Skeletal muscle tissue (tissue), 4 donors: ENCODE results near the gene OTX1. TPM values are rescaled to one million over a fixed set of nuclear protein-coding genes. Genes with fewer than 3 reads are reported as not detected.
"Not testable (repeated sequence)": the region's sequence is repeated elsewhere in the genome, so short reads cannot be mapped to it uniquely, and the experiment has no call there.

Experiments
- H3K27ac ChIP-seq: one replicate; pipeline ENCODE4 v1.7.0; 2013; ENCODE audit warnings: mild to moderate bottlenecking, low read depth, low read length, inconsistent platforms
- H3K27me3 ChIP-seq, 3 donors: one replicate each; pipeline ENCODE4 v1.7.0; 2013; ENCODE audit warnings: low read length in 3 of 3; ENCODE audit not compliant: control insufficient read depth in 3 of 3, insufficient read depth in 3 of 3
- H3K36me3 ChIP-seq, 3 donors: one replicate each; pipeline ENCODE4 v1.7.0; 2013; ENCODE audit warnings: low read length in 3 of 3; ENCODE audit not compliant: control insufficient read depth in 3 of 3, insufficient read depth in 3 of 3
- H3K4me1 ChIP-seq, 3 donors: one replicate each; pipeline ENCODE4 v1.7.0; 2013; ENCODE audit warnings: low read length in 3 of 3, mild to moderate bottlenecking in 3 of 3; ENCODE audit not compliant: control insufficient read depth in 3 of 3, insufficient read depth in 3 of 3
- H3K4me3 ChIP-seq, 3 donors: one replicate each; pipeline ENCODE4 v1.7.0; 2013; ENCODE audit warnings: low read length in 3 of 3
- H3K9ac ChIP-seq, 3 donors: one replicate each; pipeline ENCODE4 v1.7.0; 2013; ENCODE audit warnings: low read length in 3 of 3, mild to moderate bottlenecking in 3 of 3, moderate library complexity in 2 of 3, low read depth in 1 of 3
- H3K9me3 ChIP-seq, 3 donors: one replicate each; pipeline ENCODE4 v1.7.0; 2013; ENCODE audit warnings: low read length in 3 of 3; ENCODE audit not compliant: control insufficient read depth in 3 of 3
- total RNA-seq: library from RNA; depleted of rRNA; stranded (reverse); fragments of >200 nt; gene quantifications from one replicate; pipeline ENCODE4 v1.2.3, GENCODE V29; 2014
- donor health status: Osteomylitis.

OTX1 gene
- total RNA-seq, 1 donor from 2014 or later, result not detected

DNA sequence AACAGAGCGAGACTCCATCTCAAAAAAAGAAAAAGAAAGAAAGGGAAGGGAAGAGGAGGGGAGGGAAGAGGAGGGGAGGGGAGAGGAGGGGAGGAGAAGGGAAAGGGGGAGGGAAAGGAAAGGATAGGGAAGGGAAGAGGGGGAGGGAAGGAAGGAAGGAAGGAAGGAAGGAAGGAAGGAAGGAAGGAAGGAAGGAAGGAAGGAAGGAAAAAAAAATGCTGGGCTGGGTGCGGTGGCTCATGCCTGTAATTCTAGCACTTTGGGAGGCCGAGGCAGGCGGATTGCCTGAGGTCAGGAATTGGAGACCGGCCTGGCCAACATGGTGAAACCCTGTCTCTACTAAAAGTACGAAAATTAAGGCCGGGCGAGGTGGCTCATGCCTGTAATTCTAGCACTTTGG lies 30.9 kb upstream of the OTX1 start:
- not testable (repeated sequence) for H3K36me3 ChIP-seq, H3K27me3 ChIP-seq, H3K27ac ChIP-seq, H3K9me3 ChIP-seq, H3K9ac ChIP-seq, H3K4me1 ChIP-seq, H3K4me3 ChIP-seq

DNA sequence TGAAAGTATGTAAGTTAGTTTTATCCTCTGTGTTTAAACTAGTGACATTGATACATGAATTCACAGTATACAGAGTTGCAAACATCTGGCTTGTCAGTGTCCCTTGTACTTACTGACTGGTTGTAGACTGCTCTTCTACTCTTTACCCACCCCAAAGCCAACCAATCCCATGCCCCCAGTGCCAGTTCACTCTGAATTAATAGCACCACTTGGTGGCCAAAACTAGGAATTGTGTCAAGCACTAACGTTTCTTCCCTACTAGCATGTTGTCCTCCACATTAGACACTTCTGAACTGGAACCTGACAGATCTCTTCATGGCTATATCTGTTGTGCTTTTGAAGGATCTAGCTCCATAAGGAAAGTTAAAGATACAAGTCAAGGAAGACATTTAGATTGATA lies 27.2 kb upstream of the OTX1 start:
- H3K4me3 ChIP-seq, result no peak overlapping the region
- H3K27ac ChIP-seq, result no peak overlapping the region
- no peaks in the 10 kb centered on the region for H3K27me3 ChIP-seq
- no peaks in the 10 kb centered on the region for H3K4me1 ChIP-seq
- H3K9ac ChIP-seq, result no peak overlapping the region
- H3K9me3 ChIP-seq, result no peaks in the 10 kb centered on the region
- H3K36me3 ChIP-seq, result peaks cover 0 to 7% (median 0%) of the 10 kb centered on the region in 3 donors

DNA sequence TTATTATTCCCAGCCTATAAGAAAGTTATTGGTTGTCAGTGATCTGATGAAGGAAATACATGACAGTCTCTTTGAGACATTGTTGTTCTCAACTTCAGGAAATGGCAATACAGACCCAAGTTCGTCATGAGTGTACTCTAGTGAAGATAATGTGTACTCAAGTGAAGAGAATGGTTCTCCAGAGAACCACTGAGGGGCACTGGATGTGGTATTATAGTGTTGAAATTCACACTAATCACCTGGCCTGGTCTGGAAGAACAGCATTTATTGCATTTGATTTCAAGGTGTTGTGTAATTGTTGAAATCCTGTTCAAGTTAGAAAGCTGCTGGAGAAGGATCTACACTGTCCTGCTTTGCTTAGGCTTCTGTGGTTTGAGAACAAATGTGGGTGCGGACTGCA lies 23.4 kb upstream of the OTX1 start:
- Histone ChIP-seq H3K36me3 (peaks cover 0 to 5% (median 0%) of the 10 kb centered on the region in 3 donors), H3K4me1 (no peaks in the 10 kb centered on the region), H3K27me3 (no peaks in the 10 kb centered on the region), H3K4me3 (no peak overlapping the region), H3K9me3 (no peaks in the 10 kb centered on the region), H3K9ac (no peak overlapping the region), H3K27ac (no peak overlapping the region)

DNA sequence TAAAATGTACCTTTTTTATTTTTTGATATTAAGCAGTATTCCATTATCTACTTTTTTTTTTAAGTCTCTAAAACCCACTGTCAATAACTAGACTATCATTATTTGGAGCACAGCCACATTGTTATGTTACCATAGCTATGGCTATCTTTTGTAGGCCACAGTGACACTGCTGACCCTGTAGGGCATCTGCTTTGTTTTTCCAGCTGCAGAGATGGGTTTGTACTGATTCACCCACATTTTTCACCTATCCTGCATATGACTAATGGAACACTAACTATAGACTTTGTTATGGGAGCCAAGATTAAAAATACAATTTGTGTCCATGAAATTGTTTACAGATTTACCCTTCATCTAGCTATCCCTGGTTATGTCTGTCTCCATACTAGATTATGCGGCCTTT lies 21.6 kb upstream of the OTX1 start:
- no peaks in the 10 kb centered on the region for H3K9me3 ChIP-seq
- no peaks in the 10 kb centered on the region for H3K27me3 ChIP-seq
- H3K4me1 ChIP-seq, result no peaks in the 10 kb centered on the region
- H3K36me3 ChIP-seq, result peaks cover 0 to 3% (median 0%) of the 10 kb centered on the region in 3 donors
- no peak overlapping the region for H3K9ac ChIP-seq
- H3K4me3 ChIP-seq, result no peak overlapping the region
- H3K27ac ChIP-seq, result no peak overlapping the region

DNA sequence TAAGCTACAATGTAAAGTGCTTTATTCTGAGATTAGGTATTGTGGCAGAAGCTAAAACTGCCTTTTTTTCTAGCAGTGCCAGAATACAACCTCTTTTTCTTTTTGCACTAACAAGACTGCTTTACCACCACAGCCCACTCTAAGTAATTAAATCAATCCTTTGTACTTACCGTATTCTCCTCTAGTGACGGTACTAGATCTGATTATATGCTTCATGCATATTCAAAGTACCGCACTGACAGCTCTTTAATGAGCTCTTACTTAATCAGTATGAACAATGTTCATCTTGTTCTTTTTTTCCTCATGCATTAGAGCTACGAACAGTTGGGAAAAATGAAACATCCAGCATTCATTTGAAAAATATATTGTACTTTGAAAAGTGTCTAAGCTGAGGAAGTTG lies 16.1 kb upstream of the OTX1 start:
- Histone ChIP-seq H3K9ac (no peak overlapping the region), H3K27ac (no peak overlapping the region), H3K4me1 (no peaks in the 10 kb centered on the region), H3K27me3 (no peaks in the 10 kb centered on the region), H3K36me3 (no peaks in the 10 kb centered on the region), H3K4me3 (no peak overlapping the region), H3K9me3 (no peaks in the 10 kb centered on the region)

DNA sequence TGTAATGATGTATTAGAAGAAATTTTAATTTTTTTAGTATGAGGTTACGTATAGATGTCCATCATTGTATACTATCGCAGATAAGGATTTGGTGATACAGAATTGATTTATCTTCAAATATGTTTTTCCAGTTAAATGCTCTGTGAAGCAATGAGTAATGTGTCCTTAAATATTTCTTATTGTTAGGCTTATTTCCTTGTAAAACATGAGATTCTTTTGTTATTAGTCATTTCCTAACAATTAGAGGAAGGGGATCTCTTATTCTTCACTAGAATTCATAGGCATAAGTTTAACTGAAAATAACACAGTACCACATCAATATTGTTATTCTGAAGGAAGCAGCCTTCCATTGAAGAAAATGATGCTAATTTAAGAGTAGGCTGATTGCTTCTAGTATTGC lies 15.5 kb upstream of the OTX1 start:
- no peaks in the 10 kb centered on the region for H3K9me3 ChIP-seq
- no peaks in the 10 kb centered on the region for H3K36me3 ChIP-seq
- H3K27ac ChIP-seq, result no peak overlapping the region
- no peaks in the 10 kb centered on the region for H3K27me3 ChIP-seq
- H3K9ac ChIP-seq, result no peak overlapping the region
- no peak overlapping the region for H3K4me3 ChIP-seq
- H3K4me1 ChIP-seq, result no peaks in the 10 kb centered on the region

DNA sequence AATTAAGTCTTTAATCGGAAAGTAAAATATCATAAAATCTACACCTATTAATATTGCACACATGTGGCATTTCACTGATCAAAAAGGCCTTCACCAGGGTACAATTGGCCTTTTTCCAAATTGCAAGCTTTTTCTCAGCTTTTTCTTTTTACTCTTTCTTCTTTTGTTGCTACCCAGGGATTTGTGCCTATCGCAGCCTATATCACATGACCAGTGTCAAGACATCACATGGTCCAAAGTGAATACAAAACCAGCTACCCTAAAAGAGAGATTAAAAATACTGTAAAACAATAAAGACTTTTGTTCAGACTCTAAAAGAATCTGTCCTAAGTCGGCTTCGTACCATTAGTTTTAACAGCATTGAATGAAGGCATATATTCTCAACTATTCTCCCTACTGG lies 15.0 kb upstream of the OTX1 start:
- Histone ChIP-seq H3K4me3 (no peak overlapping the region), H3K9ac (no peak overlapping the region), H3K4me1 (no peaks in the 10 kb centered on the region), H3K27ac (no peak overlapping the region), H3K9me3 (no peaks in the 10 kb centered on the region), H3K36me3 (no peaks in the 10 kb centered on the region), H3K27me3 (no peaks in the 10 kb centered on the region)

DNA sequence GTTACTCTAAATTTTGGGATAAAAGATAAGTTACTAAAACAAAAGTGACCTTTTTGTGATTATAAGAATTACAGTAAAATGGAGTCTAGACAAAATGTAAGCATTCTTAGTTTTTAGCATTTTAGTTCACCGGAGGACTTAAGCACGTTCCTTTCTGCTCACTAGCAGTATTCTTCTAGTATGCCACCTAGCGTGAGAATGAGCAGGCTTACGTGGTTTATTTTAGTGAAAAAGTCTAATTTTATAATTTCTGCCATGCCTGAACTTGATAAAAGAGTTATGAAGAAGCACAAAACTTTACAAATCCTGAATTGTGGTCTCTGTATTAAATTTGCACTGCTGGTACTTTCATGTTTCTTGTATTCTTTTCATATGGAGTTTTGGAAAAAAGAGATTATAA lies 12.6 kb upstream of the OTX1 start:
- no peaks in the 10 kb centered on the region for H3K27me3 ChIP-seq
- no peaks in the 10 kb centered on the region for H3K36me3 ChIP-seq
- no peak overlapping the region for H3K27ac ChIP-seq
- no peaks in the 10 kb centered on the region for H3K9me3 ChIP-seq
- H3K4me1 ChIP-seq, result no peaks in the 10 kb centered on the region
- H3K9ac ChIP-seq, result no peak overlapping the region
- no peak overlapping the region for H3K4me3 ChIP-seq

DNA sequence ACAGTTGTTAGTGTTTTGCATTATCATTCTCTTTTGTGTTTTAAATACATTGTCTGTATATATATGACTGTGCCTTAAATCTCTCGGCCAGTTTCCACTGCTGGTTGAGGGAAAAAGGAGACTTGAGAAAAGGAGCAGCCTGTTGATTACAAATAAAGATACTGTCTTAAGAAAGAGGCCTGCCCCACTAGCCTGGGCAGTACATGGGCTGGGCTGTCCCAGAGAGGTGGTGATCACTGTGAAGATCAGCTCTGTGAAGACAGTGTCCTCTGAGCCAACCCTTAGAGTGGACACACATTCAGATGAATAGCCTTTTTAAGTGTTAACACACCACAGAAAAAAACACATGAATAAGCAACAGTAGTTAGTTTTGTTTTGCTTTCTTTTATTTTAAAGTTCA lies 10.0 kb upstream of the OTX1 start:
- Histone ChIP-seq H3K36me3 (no peaks in the 10 kb centered on the region), H3K9me3 (no peaks in the 10 kb centered on the region), H3K27ac (no peak overlapping the region), H3K4me1 (no peaks in the 10 kb centered on the region), H3K4me3 (no peak overlapping the region), H3K27me3 (peaks cover 3 to 18% (median 15%) of the 10 kb centered on the region in 3 donors), H3K9ac (no peak overlapping the region)

DNA sequence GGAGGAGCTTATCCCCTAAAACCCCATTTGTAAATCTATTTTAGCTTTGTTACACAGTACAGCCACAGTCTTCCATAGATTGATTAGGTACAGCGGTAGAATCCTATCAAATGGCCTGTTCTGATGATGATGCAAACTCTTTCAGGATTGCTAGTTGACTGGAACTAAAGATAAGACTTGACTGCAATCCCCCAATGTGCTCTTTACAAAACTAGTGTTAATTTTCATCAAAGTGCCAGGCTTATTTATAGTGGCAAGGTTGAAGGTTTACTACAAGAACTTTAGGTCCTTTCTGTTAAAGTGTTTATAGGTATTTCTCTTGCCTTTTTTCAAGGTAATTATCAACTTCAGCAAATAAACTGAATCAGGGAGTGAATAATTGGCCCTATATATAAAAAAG lies 9.0 kb upstream of the OTX1 start:
- no peaks in the 10 kb centered on the region for H3K9me3 ChIP-seq
- H3K27me3 ChIP-seq, result peaks cover 12 to 23% (median 21%) of the 10 kb centered on the region in 3 donors
- peaks cover 0 to 4% (median 0%) of the 10 kb centered on the region in 3 donors for H3K36me3 ChIP-seq
- no peaks in the 10 kb centered on the region for H3K4me1 ChIP-seq
- H3K27ac ChIP-seq, result no peak overlapping the region
- no peak overlapping the region for H3K9ac ChIP-seq
- H3K4me3 ChIP-seq, result no peak overlapping the region
